Epithelial cell of prostate (primary cell): Measurements from ENCODE around the gene AHDC1.
A peak's percentile ranks its signal among the peaks of the same experiment; 100 is the strongest.
"Not testable (repeated sequence)": the region's sequence is repeated elsewhere in the genome, so short reads cannot be mapped to it uniquely, and the experiment has no call there.

ENCODE experiments used
- DNase-seq: peaks from one replicate; pipeline ENCODE4 v3.0.0-alpha.2; 2011; ENCODE audit warnings: low read depth, low spot score
- H3K27ac ChIP-seq: fragments of 450-650 bp; 2 replicates; pipeline ENCODE4 v1.5.1; 2017; ENCODE audit warnings: mild to moderate bottlenecking

The AHDC1 gene

DNA sequence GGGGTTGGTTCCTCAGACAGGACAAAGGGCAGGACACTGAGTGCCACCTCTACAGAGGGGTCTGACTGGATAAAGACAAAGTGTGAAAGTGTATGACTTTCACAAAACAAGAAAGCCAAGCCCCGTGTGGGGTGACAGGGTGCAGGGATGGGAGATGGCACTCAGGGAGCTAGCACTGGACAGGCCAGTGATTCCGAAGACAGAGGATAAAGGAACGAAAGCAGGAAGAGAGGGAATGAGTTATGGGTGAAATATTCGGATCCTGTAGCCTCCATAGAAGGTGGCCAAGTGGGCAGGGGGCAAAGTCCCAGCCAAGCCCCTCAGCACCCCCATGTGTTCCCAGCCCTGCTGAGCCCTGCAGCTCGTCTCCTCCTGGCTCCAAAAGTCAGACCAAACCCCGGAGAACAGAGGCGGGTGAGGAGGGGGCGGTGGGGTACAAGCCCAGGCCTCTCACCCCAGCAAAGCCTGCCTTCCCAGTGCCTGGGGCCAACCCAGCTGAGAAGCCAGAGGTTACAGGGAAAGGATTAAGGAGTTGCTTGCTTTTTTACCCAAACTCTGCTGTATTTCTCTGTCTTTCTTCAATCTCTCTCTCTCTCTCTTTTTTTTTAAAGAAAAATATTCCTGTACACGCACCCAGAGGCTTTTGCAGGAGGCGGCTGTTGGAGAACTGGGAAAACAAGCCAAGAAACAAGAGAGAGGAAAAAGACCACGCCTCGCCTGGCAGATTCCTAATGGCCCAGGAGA, 99.9 kb downstream of the AHDC1 start:
- peak overlapping the region; percentile 57 for H3K27ac ChIP-seq
- no peak for DNase-seq

DNA sequence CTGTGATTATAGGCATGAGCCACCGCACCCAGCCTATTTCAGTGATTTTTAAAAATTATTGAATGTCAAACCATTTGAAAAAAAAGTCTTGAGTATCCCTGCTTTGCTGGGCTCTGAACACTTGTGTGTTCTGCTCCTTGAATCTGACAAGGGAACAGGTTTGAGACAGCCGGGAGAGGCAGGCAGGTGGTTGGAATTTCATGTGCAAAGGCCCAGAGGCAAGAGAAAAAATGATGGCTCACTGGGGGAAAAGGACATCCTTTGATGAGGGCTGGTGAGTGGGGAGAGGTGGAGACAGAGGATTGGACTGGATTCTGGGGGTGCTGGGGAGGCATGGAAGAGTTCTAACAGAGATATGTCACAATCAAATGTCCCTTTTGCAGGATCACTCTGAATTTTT, 100.9 kb downstream of the AHDC1 start:
- DNase-seq, result no peak
- no peak overlapping the region for H3K27ac ChIP-seq

DNA sequence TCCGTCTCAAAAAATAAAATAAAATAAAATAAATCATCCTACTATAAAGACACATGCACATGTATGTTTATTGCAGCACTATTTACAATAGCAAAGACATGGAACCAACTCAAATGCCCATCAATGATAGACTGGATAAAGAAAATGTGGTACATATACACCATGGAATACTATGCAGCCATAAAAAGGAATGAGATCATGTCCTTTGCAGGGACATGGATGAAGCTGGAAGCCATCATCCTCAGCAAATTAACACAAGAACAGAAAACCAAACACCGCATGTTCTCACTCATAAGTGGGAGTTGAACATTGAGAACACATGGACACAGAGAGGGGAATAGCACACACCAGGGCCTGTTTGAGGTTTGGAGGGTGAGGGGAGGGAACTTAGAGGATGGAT, 102.8 kb downstream of the AHDC1 start:
- H3K27ac ChIP-seq, result not testable (repeated sequence)

DNA sequence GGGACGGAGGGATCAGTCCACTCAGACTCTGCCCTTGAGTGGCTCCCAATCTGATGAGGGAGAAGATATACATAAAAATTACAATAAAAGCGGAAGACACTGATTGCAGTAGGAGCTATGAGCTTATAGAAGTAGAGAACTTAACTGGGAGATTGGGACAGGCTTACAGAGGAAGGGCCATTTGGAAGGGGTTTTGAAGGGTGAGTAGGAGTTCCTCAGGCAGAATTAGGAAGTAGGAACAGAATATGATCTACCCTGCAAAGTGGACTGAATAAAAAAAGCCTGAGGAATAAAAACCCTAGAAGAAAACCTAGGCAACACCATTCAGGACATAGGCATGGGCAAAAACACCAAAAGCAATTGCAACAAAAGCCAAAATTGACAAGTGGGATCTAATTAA, 104.8 kb downstream of the AHDC1 start:
- DNase-seq, result no peak
- H3K27ac ChIP-seq, result no peak overlapping the region

More for the DNA sequence above, 102.8 kb downstream of the AHDC1 start:
- DNase-seq, result not testable (repeated sequence)

DNA sequence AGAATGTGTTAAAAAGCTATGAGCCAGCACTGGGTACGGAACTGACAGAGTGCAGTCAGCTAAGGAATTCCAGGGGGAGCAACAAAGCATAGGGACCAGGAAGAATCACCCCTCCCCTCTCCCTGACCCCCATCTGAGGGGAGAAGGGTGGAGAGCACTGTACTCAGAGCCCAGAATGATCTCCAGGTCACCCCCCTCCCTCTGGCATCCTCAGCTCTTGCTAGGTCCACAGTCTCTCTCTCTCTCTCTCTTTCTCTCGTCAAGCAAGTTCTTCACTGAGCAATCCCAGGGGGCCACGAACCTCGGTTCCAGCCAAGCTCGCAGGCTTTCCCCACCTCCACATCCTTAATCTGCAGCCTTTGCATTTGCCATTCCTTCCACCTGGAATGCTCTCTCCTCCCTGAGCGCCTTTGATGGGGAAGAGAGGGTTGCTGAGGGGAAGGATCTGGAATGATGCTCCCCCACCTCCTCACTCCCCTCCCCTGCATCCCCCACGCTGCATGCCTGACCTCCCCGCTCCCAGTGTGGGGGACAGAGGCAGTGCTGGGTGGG, 107.3 kb downstream of the AHDC1 start:
- no peak overlapping the region for H3K27ac ChIP-seq
- DNase-seq, result no peak

DNA sequence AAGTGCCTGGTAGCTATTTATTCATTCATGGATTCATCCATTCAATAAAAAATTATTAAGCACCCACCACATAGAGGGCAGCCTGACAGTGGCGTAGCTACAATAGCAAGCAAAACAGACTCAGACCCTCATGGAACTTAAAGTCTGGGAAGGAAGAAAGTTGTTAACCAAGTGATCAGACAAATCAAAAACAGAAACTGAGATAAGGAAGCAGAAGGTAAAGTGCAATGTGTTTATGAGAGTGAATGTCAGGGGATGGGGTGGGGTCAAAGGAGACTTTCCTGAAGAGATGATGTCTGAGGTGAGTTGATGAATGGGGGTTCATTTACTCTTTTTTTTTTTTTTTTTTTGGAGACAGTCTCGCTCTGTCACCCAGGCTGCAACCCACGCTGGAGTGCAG, 111.1 kb downstream of the AHDC1 start:
- no peak for DNase-seq
- H3K27ac ChIP-seq, result no peak overlapping the region

DNA sequence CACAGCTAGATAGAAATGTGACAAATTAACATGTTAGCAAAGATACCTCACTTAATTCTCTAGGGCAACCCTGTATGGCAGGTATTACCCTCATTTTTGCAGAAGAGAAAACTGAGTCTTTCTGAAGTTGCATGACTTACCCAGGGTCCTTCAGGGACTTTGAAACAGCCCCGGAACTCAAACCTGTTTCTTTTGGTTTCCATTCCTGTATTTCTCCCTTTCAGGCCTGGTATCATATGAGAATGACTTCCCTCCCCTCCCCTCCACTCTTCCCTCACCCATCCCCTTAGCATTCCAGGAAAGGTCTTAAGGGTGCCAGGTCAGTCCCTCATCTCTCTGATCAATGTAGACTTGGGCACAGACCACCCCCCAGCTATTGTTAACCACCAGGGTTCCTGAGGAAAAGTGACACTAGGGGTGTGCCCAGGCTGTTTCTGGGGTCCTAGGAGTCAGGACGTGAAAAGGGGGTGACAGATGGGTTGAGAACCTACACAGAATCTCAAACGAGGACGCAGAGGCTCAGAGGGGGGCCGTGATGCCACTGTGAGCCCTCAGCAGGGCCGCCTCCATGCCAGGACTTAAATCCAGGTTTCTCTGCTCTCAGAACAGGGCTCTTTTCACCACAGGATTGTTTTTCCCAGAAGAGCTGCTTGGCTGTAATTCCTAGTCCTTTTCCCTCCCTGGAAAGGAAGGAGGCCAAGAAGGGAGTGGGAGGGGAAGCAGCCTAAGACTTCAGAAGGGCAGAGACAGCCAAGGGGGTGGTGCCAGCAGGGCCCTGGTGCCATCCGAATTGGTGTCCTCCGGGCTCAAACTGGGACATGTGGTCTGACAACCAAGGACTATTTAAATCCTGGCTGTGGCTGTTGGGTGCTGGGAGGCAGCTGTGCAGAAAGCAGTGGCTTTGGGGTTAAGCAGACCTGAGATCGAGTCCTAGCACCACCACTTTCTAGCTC, 111.9 kb downstream of the AHDC1 start:
- no peak for DNase-seq
- H3K27ac ChIP-seq, result peak overlapping the region; percentile 18

DNA sequence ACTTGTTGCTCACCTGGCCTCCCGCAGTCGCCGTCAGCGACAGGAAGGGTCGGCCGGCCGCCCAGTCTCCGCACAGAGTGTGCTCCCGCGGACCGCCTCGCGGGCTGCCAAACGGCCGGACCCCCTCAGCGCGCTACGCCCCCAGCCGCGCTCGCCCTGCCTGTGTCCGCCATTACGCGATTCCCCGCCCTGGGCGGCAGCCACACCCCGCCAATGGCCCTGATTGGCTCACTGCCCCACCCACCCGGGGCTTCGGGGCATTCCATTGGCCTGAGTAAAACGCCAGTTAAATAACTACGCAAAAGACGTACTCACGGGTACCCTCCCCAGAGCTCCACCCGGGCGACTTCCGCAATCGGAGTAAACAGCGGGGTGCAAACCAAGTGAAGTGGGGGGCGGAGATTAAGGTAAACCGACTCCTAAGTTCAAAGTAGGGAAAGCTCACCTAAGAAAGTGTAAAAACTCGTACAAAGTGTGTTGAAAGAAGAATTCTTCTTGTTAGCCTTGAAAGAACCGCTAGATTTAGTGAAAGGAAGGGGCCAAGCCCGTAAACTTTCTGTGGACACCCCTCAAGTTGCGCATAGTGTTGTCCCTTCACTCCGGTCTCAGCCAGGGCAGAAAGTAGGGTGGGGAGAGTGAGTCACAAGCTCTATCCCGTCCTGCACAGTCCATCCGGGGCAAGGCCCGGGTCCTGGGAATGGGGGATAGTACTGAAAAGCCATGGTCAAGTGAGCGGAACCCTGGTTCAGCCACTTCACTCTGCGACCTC, 113.8 kb downstream of the AHDC1 start, which contains the start of gene WASF2:
Gene WASF2 (minus strand): TSS at position 195 of the 769 bp plus-strand sequence. CDS start 61,277 bp downstream, outside the sequence.
- DNase-seq, result peak; percentile 77
- peak within 1 kb of the TSS; percentile 92 for H3K27ac ChIP-seq

DNA sequence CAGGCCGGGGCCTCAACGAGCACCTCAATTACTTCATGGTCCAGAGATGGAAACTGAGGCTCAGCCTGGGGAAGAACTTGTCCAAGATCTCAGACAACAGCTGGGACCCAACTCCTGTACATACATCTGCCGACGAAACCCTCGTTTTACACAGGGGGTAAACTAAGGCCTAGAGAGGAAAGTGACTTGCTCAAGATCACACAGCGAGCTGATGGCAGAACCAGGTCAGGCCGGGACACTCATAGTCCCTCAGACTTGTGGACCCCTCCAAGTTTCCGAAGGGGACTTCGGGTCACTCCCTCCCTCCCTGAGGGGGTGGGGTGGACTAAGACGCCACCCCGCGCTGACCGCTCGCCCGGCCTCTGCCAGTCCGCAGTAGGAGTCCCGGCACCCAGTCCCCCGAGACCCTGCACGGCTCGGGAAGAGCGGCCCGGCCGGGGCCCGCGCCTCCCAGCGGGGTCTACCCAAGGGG, 114.4 kb downstream of the AHDC1 start:
- DNase-seq, result no peak
- peak overlapping the region; percentile 92 for H3K27ac ChIP-seq

DNA sequence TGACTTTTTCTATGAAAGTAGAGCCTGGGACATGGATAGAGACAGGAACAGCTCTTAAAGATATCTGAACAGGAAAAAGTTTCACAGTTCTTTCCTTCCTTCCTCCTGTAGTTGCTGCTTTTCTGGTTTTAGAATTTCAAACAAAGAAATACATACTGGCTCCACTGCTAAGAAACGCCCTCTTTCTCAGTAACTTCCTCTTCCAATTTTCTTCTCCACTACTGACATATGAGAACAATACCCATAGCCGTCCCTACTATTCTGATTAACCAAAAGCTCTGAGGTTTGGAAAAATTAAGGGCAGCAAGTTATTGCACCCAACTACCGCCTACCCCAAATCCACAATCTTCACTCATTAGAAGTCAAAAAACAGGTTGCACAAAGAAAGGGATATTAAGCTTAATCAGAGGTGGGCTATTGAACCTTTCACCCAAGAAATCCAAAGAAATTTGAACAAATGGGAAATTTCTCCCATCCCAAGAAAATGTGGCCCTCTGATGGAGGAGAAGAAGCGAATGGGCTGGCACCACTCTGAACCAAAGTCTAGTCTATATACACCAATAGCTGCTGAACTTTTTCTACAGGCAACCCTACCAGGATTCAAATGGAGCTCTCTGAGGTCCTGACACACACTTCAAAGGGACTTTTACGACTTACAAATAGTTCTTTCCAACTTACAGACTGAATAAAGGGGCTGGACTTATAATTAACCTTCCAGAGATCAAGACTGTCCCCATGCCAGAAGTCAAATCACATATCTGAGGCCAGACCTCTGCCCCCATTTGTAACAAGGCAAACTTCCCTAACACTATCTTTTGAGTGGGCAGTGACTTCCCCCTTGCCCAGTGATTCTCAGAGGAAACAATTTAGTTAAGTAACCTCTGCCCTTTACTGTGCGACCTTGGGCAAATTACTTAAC, 115.7 kb downstream of the AHDC1 start:
- H3K27ac ChIP-seq, result peak overlapping the region; percentile 92
- DNase-seq, result no peak

DNA sequence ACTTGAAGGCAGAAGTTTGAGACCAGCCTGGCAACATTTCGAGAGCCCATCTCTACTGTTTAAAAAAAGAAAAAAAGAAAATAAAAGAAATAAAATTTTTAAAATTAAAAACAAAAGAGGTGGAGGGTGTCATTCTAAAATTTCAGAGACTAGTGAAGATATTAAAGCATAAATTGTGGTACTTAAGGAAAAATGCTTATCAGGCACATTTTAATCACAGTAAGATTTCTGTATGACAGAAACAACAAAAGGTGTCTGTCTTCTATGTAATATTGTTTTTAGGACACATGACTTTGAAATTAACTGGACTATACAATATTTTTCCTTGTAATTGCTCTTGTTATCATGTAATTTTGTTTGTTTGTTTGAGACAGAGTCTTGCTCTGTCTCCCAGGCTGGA, 118.6 kb downstream of the AHDC1 start:
- H3K27ac ChIP-seq, result no peak overlapping the region
- DNase-seq, result no peak
